DMS79 treated with DMSO at 0.1 percent for 48 hours (cell line): ENCODE measurements around the gene TXK.

Experiments
- DNase-seq: peaks from one replicate; lab custom pipeline; 2025; lab: John Stamatoyannopoulos, UW

The TXK gene

DNA sequence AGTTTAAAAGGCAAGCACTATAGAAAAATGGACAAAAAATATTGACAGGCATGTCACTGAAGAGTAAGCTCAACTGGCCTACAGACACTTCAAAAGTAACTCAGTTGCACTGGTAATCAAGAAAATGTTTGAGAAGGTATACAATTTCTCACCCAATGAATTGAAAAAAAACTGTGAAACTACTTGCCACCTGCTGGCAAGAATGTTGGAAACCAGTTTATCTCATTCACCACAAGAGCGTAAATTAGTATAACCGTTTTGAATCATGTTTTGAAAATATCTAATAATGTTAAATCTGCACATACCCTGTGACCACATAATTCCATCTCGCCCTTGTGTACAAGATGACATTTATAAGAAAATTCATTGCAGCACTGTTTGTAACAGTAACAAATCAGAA is 31.7 kb downstream of the TXK start:
- DNase-seq: no peak

DNA sequence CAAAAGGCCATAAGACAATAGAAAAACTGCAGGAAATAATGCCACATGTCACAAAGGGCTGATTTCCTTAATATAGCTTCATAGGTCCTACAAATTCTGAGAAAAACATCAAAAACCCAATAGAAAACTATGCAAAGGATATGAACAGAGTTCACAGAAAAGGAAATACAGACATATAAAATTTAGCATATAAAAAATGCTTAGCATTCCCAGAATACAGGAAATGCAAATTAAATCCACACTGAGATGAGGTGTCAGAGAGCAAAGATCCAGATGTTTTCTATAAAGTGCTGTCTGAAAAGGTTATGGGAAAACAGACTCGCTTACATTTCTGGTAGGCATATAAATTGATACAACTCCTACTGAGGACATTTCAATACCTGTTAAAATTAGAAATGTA is 33.8 kb downstream of the TXK start:
- DNase-seq: no peak

DNA sequence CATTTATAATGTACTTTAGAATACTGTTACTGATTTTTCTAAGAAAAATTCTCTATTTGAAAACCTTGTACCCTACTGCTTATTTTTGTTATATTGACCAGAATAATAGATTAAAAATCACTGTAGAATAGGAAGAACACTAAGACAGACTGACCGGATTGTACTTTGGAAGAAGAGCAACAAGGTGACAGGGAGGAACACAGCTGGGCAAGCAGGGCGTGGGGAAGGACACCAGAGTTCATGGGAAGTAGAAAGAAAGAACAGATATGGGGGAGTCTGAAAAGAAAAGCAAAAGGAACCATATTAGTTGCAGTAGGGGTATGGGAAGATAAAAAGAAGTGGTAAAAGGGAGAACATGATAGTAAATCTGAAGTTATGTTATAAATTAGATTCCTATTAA is 38.6 kb downstream of the TXK start:
- no peak for DNase-seq

DNA sequence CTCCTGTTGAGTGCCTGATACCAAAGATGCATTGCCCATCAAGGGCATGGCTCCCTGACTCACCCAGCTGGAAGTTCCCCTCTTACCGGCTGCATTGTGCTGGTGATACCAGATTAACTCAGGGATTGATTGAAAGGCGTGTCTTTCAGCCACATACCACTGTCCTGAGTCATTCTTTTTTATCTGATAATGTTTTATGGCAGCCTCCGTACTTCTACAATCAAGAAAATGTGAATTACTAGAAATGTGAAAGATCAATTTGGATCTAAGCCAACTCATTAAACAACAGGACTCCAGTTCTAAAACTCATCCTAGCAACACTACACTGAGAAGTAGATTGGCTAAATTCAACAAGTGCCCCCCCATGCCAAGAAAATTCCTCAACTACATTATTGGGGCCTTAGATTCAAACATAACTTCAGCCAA is 40.0 kb downstream of the TXK start:
- DNase-seq: no peak

DNA sequence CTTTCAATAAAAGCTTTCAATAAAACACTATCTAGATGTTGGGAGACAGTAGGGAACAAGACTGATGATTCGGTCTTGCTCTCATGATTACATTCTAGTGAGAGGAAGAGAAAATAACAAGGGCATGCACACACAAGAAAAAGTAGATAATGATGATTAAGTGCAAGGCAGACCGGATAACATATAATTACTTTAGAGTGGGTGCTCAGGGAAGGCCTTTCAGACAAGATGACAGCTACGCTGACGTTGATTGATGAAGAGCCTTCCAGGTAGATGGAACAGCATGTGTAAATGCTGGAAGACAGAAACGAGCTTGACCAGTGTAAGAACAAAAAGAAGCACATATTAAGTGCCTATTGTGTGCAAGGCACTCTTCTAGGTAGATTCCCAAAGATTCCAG is 43.4 kb downstream of the TXK start:
- DNase-seq: no peak

DNA sequence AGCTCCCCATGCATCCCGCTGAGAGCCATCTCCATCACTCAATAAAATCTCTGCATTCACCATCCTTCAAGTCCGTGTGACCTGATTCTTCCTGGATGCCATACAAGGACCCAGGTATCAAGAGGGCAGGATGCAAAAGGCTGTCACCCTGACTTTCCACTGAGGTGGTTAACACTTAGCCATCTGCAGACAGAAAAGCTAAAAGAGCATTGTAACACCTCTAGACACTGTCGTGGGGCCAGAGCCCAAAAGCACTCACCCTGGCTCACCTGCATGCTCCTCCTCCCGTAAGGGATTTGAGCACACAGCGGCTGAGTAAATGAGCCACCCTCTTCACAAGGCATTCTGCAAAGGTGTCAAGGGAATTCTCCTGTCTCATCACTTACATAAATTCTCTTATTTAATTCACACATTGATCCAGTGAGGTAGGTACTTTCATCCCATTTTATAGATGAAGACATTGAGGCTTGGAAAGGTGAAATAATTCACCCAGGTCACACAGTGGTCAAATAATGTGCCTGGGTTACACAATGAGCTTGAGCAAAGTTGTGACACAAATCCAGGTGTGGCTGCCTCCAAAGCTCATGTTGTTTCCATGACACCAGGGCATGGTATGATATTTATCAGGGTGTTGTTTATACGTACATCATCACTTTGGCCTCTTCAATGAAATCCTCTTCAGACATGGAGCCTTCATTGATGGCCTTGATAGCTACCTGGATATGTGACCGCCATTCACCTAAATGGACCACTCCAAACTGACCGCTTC is 48.0 kb downstream of the TXK start:
- DNase-seq: no peak

DNA sequence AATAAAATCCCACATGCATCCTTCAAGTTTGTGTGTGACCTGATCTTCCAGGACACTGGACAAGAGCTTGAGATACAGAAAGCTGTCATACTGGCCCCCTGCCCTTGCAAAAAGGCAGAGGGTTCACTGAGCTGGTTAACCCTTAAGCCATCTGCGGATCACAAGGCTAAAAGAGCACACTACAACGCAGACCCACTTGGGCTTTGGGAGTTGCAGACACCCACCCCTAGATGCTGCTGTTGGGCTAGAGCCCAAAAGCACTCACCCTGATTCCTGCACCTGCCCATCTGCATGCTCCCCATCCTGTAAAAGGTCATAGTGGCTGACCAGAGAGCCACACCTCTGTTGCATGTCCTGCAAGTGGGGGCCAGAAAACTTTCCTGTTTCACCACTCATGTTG is 51.1 kb downstream of the TXK start:
- no peak for DNase-seq

DNA sequence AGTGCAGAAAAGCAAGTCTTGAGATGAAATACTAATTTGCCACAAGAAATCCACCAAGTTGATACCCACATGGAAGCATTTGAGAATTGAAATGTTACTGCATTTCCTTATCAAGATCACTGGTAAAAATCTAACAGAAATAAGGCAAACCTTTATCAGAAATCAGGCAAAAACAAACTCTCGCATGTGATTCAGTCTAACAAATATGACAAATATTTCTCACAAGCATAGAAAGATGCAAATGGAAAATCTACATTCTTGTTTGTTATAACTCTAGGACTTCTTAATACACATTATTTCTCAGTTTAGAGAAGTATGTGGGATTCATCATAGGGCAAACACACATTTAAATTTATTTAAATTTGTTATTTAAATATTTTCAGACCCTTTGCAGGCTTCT is 52.9 kb downstream of the TXK start:
- DNase-seq: no peak

DNA sequence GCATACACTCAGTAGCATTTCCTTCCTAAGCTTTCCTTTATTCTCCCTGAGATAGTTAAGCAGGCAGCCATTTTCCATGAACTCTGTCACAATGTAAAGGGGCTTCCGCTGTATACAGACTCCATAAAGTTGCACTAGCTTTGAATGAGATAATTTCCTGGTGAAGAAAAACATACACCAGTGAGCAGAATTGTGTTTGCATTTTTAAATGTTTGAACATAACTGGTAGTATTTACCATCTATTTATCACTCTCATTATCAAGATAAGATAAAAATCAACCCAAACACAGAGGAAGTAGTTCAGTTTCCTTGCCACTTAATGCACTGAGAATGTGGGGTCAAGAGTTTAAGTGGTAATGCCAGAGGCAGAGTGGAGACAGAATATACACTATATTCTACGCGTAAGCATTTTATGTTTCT is 54.1 kb downstream of the TXK start:
- DNase-seq: no peak

DNA sequence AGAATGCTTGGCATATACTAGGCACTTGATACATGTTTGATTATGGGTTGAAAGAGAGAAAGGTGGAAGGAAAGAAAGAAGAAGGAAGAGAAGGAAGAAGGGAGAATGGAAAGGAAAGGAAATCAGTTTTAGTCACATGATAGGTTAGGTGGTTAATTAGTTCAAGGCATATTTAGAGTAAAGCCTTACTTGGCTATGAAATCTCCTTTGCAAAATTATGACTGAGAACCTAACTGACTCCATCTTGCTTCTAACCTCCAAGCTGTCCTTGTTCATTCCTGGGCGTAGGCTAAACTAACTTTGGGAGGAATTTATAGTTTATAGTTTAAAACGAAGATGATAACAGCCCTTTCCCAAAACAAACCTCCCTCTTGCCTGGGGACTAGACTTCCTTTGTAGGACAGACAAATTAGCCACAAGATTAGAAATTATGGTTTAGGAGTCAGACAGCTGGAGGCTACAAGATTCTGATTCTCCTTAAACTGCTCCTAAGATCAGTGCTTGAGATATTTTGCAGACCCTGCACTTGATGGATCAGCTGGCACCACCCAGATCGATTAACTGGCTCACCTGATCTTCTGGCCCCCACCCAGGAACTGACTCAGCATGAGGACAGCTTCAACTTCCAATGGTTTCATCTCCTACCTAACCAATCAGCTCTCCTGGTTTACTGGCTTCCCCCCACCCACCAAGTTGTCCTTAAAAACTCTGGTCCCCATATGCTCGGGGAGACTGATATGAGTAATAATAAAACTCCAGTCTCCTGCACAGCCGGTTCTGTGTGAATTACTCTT is 55.0 kb downstream of the TXK start:
- no peak for DNase-seq

DNA sequence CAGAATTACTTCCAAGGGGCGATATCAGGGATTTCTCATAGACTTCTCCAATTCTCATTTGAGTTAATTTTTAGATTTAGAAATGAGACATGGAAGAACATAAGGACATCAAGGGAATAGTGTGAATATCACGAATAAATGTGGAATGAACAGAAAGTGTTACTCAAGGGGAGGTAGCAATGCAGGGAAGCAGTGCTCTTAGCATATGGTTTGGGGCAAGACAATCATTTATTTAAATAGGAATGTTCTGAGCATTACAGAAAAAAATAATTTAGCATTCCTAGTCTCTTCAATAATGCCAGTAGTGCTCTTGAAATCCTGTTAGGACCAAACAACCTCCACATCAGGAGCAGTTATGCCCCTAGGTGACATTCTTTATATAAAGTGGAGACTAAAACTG is 55.6 kb downstream of the TXK start:
- no peak for DNase-seq

DNA sequence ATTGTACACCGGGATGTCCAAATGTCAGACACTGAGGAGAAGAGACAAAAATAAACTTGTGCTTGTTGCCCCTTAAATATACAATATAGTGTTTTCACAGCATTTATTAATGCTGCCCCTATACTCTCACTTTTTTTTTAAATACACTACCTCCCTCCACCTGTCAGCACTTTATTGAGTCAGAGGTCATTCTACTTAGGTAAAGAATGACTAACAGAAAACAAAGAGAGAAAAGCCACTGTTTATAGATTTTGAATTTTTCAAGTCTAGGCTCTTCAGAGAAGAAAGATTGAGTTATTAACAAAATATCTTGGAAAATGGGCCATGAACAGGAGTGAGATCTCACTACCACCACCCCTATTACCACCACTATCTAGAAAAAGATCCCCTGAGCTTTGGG is 59.4 kb downstream of the TXK start:
- no peak for DNase-seq

DNA sequence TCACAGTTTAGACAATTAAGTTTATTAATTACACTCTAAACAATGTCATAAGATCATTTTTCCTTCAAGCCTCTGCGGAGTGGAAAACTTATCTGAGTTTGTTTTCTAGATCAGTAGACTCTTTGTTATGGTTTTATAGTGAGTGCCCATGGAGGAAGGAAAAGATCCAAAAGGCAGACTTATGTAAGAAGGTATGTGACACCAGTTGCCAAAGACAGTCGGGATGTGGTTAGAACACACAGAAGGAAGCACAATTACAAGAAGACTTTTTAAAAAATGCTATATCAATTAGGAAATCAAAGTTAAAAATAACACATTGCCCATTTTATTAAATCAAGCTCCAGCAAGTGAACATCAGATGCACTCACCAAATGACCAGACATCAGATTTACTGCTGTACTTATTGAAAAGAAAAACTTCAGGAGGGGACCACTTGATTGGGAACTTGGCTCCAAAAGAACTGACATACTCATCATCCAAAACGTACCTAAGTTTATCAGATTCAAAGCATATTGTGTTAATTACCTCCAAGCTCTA is 60.4 kb downstream of the TXK start:
- DNase-seq: no peak

DNA sequence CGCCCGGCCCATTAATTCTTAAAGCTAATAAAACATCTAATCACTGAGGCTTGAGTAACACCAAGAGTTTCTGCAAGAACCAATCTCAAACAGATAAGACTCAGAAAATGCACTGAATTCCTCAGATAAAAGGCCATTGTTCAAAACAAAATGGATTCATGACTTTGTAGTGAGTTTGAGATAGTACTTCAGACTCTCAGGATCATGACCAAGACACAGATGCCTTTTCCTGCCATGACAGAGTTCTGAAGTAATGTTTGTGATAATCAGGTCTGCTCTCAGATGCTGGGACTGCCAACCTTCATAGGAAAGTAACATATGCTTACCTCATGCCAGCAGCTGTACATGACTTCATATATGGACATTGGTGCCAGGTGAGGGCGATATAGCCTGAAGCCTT is 62.9 kb downstream of the TXK start:
- no peak for DNase-seq

DNA sequence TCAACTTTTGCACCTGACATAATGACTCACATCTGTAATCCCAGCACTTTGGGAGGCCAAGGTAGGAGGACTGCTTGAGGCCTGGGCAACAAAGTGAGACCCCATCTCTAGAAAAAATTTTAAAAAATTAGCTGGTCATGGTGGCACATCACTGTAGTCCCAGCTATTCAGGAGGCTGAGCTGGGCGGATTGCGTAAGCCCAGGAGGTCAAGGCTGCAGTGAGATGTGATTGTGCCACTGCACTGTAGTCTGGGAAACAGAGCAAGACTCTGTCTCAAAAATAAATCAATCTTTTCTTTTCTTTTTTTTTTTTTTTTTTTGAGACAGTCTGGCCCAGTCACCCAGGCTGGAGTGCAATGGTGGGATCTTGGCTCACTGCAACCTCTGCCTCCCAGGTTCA is 65.0 kb downstream of the TXK start:
- no peak for DNase-seq

DNA sequence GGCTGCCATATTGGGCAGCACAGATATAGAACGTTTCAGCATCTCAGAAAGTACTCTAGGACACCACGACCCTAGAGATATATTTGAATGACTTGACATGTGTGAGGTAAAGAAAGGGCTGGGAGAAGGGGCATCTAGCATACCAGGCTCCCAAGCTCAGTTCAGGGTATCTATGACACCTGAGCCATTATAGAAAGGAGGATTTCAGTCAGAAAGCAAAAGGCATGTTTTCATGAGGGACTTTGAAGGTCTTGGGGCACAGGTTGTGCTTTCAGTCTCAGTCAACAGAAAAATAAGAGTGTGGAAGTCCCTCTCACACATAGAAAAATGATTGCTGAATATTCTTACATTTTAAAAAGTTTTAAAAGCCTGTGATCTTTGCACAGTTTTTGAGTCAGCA is 65.9 kb downstream of the TXK start:
- no peak for DNase-seq

DNA sequence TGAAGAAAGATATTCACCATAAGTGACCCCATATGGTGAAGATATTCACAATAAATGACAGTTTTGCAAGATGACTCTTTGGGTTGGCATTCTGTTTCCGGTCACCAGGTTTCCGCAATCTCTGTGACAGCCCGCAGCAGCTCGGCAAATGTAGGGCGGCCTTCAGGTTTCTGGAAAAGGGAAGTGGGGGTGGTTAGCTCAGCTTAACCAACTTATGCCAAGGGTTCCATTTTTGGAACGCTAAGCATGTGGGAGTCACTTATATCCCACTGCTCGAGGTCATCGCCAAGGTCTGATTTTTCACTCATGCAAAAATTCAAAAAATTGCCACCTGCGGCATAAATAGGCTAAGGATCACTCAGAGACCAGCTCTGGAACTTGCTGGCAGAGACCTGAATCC is 66.5 kb downstream of the TXK start:
- DNase-seq: no peak

DNA sequence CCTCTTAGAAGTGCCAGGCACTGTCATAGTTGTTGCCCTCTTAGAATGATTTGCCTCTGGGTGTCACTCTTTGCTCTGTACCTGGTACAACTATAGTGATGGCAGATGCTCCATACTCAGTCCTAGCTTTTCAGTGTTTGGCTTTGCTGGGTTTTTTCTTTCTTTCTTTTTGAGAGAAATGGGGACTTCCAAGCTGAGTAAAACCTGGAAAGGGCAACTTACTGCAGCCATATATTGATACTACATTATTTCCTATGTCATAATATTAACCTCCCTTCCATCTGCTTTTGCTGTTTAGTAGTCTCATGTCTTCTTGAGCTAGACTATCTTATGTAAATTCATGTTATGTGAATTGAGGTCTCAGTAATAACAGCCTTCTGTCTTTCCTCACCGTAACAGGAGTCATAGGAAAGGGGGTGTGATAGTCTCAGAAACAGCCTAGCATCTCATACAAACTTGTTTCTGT is 68.4 kb downstream of the TXK start:
- no peak for DNase-seq

DNA sequence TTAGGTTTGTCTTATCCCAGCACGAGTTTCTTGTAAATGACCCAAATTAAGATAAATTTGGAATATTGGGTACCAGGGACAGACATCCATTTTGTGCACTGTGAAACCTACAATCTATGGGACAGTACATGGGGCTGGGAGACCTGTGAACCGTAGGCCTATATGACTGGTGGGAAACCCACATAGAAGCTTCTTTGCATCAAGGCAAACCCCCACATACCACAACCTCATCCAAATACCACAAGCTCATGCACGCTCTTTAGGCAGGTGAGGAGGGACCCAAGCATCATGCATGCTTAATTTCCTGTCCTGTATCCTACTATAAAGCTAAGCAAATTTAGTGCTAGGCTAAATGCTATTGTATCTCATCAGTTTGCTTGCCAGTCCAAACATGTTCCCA is 69.7 kb downstream of the TXK start:
- DNase-seq: no peak

DNA sequence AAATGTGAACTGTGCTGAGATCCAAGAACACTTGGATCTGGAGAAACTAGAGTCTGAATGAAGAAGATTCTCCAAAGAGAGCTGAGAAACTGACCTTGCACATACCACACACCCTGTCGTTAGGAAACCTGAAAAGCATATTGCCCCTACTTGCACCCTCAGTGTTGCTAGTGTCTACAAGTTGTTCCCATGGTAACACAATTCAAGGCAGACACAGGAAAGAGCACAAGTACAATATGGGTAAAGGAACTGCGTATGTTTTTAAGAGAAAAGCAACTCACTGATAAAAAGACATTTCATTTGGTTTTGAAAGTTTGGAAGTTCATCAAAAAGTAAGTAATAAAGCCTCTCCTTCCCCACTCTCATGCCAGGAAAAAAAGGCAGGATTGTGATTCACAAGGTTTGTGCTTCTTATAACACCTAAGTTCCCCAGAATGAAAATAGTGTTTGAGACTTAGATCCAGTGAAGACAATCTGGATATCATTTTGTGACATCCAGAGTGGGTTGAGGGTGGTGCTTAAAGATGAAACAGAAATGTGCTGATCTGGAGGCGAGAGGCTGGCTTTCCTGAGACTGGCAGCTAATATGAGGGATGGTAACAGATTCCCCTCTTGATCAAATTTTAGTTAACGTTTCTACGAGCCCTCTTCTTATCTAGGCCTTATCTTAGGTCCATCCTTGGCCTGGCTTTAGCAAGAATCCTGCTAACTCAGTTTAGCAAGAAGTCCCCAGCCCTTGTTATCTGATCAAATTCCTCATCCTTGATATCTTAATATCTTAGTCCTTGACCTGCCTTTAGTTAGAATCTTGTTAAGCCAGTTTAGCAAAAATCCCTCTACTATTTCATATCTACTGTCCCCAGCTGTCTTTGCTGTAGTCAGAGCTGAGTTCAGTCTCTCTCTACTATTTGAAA is 75.2 kb downstream of the TXK start:
- DNase-seq: no peak

DNA sequence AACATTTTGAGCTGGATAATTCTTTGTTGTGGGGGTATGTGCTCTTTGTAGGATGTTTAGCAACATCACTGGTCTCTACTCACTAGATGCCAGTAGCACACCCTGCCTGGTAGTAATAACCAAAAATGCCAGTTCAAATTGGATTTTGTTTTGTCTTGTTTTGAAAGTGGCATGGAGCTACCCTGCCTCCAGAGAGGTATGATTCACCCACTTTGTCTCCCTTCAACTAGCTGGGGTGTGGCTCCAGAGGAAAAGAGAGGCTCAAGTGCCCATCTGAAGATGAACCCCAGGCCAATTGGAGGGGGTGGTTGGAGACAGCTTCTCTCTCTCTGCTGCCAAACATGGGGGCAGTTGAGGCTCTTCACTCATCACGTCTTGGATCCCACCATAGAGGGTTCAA is 83.0 kb downstream of the TXK start:
- DNase-seq: no peak

DNA sequence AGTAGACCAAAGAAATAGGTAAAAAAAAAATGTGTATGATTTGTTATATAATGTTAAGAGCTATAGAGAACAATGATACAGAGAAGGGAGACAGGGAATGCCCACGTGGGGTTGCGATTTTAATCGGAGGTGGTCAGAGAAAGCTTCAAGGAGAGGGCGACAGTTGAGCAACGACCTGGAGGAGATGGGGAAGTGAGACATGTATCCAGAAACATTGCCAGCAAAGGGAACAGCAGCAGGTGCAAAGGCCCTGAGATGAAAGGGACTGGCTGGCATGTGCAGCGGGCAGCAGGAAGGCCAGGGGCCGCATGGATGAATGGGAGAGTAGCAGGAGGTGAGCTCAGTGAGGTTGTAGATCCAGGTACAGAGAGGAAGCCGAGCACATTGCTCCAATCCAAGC is 84.6 kb downstream of the TXK start:
- DNase-seq: no peak
